Kidney (tissue), 14 donors: ENCODE results near the gene THPO. TPM values are rescaled to one million over a fixed set of nuclear protein-coding genes. Genes with fewer than 3 reads are reported as not detected.
A peak's percentile ranks its signal among the peaks of the same experiment; 100 is the strongest.

Experiments used
- DNase-seq, 5 donors: peaks; one replicate each; pipeline ENCODE4 v3.0.0-alpha.2; 2013 to 2020
- FAIRE-seq: peaks from 2 replicates; lab custom pipeline; 2012; peaks lifted over from hg19 to GRCh38; lab: Jason Lieb, UNC
- H3K27ac ChIP-seq, 2 donors: one replicate each; pipeline ENCODE4 v1.7.0; 2013; ENCODE audit warnings: low read depth in 2 of 2, low read length in 2 of 2, inconsistent platforms in 1 of 2
- H3K27me3 ChIP-seq: one replicate; pipeline ENCODE4 v1.7.1; 2013; ENCODE audit warnings: low read length, inconsistent platforms; ENCODE audit not compliant: control insufficient read depth, insufficient read depth
- H3K36me3 ChIP-seq, 3 donors: one replicate each; pipeline versions ENCODE4 v1.7.0 to v1.7.1; 2013; ENCODE audit warnings: low read length in 3 of 3, control low read depth in 1 of 3, inconsistent platforms in 1 of 3; ENCODE audit not compliant: insufficient read depth in 3 of 3, control insufficient read depth in 2 of 3
- H3K4me1 ChIP-seq, 3 donors: one replicate each; pipeline versions ENCODE4 v1.7.0 to v1.7.1; 2013; ENCODE audit warnings: low read length in 3 of 3, inconsistent platforms in 1 of 3, low read depth in 1 of 3; ENCODE audit not compliant: control insufficient read depth in 2 of 3, insufficient read depth in 2 of 3
- H3K4me3 ChIP-seq, 3 donors: one replicate each; pipeline versions ENCODE4 v1.7.0 to v1.8.1; 2013; ENCODE audit warnings: low read length in 3 of 3, control low read depth in 1 of 3, inconsistent platforms in 1 of 3
- H3K9ac ChIP-seq, 3 donors: one replicate each; pipeline versions ENCODE4 v1.7.0 to v1.7.1; 2013; ENCODE audit warnings: low read length in 3 of 3, control low read depth in 1 of 3, inconsistent platforms in 1 of 3
- H3K9me3 ChIP-seq, 3 donors: one replicate each; pipeline versions ENCODE4 v1.7.0 to v1.7.1; 2013; ENCODE audit warnings: low read length in 3 of 3, control low read depth in 1 of 3, inconsistent platforms in 1 of 3; ENCODE audit not compliant: control insufficient read depth in 2 of 3, insufficient read depth in 1 of 3
- CTCF ChIP-seq: IDR thresholded peaks from 3 replicates; pipeline ENCODE4 v1.5.1; 2012; ENCODE audit warnings: mild to moderate bottlenecking, moderate library complexity, borderline replicate concordance; ENCODE audit not compliant: insufficient read depth; ENCODE audit errors: extremely low read depth
- intact Hi-C: fragments of 100-400 bp; cut with DNase I; formaldehyde crosslinking; loops from one replicate; pipeline ENCODE4 v1.11.1; 2022
- polyA plus RNA-seq: library from polyadenylated mRNA; stranded (reverse); fragments of 350-450 nt; fragmentation: Illumina TruSeq; extraction: RNeasy Lipid Tissue Mini Kit (QIAGEN cat#74804); gene quantifications from one replicate; pipeline ENCODE4 v1.2.3, GENCODE V29; 2014; ENCODE audit warnings: low read depth, low replicate concordance; ENCODE audit not compliant: insufficient read depth
- total RNA-seq: library from RNA; stranded (reverse); fragmentation: NEBNext Ultra II Directional; extraction: Animal tissue kit (Norgen Biotek cat#: 25700); gene quantifications from one replicate; pipeline ENCODE4 v1.2.1, GENCODE V29; 2021
- donor health status: control.
- donor health status: control.
- donor health status: control.
- donor health status: control.
- donor health status: control.
- donor health status: DM: yes; HTN: yes; CAD: no.
- donor health status: Normal renal cell carcinoma (clear cell type).

Gene THPO
- total and polyA plus RNA-seq, 2 donors from 2014 or later = 0.85 to 5.7 TPM

GRCh38 chr3:184405075-184406030 is 27.3 kb upstream of the THPO start:
- no peak for TF ChIP-seq CTCF
- no peak overlapping the region for H3K9ac ChIP-seq
- FAIRE-seq = no peak

GRCh38 chr3:184399410-184399809 is 21.4 kb upstream of the THPO start:
- FAIRE-seq = no peak
- intact Hi-C loops = no loop called here
- Histone ChIP-seq H3K9ac (no peak overlapping the region), H3K4me1 (no peaks in the 10 kb centered on the region), H3K27ac (no peak overlapping the region), H3K27me3 (no peaks in the 10 kb centered on the region), H3K9me3 (no peaks in the 10 kb centered on the region), H3K4me3 (no peak overlapping the region), H3K36me3 (no peaks in the 10 kb centered on the region)
- TF ChIP-seq CTCF = no peak
- DNase-seq = peak in 2 of 5 donors; percentile 31 to 79

More at GRCh38 chr3:184405075-184406030, 27.3 kb upstream of the THPO start:
- DNase-seq = peak in 2 of 5 donors; percentile 20 to 38
- intact Hi-C loops = no loop called here
- Histone ChIP-seq H3K27me3 (no peaks in the 10 kb centered on the region), H3K4me1 (no peaks in the 10 kb centered on the region), H3K36me3 (no peaks in the 10 kb centered on the region), H3K4me3 (no peak overlapping the region), H3K27ac (no peak overlapping the region), H3K9me3 (no peaks in the 10 kb centered on the region)

- H3K9me3 ChIP-seq = no peaks in the 10 kb centered on the region
- no peaks in the 10 kb centered on the region for H3K4me1 ChIP-seq
- FAIRE-seq = no peak
- no peak overlapping the region for H3K4me3 ChIP-seq
- no peak overlapping the region for H3K27ac ChIP-seq
- H3K27me3 ChIP-seq = no peaks in the 10 kb centered on the region
- no peak overlapping the region for H3K9ac ChIP-seq
- no peak for DNase-seq
- intact Hi-C loops = no loop called here
- no peaks in the 10 kb centered on the region for H3K36me3 ChIP-seq
- TF ChIP-seq CTCF = no peak
Observed at GRCh38 chr3:184395320-184395660, 17.3 kb upstream of the THPO start.
